ENCODE data around the gene RIMBP2.

The RIMBP2 gene

GRCh38 chr12:130435331-130435730 lies 280.8 kb downstream of the RIMBP2 start:
- no peak for DNase-seq

DNA sequence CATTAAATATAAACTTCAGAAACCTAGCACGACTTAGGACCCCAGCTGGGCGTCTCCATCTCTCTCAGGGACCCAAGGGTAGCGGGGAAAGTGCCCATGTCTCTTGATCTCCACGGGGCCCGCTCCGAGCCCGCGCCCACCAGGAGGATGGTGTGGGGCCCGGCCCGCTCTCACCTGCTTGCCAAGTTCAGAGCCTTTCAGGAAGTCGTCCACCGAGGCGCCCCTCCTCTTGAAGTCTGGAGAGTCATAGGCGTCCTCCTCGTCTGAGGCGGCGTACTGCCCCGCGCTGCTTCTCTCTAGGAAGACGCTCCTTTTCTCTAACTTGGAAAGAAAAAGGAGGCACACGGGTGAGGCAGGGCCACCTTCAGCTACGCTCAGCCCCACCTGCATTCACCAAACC lies 281.5 kb downstream of the RIMBP2 start:
- no peak for DNase-seq

DNA sequence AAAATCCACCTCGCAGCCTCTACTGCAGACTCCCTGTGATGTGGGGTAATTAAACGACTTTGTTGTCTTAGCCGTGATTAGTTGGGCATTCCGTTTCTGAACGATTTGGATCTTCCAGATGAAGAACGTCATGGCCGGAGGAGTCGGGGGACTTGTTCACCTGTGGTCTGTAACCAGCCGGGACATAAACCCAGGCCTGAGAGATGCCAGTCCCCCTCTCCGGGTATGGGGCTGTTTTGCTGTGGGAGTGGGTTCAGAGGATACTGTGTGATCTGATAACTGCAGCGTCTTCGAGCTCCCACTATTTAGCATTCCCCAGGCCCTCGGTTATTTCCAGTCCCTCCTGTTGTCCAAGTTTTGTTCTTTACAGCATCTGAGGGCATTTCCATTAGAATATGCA lies 282.3 kb downstream of the RIMBP2 start:
- no peak for DNase-seq

GRCh38 chr12:130433411-130433810 lies 282.7 kb downstream of the RIMBP2 start:
- DNase-seq: no peak

GRCh38 chr12:130431176-130431575 lies 284.9 kb downstream of the RIMBP2 start:
- DNase-seq: no peak

GRCh38 chr12:130429656-130430505 lies 286.2 kb downstream of the RIMBP2 start:
- no peak for DNase-seq

DNA sequence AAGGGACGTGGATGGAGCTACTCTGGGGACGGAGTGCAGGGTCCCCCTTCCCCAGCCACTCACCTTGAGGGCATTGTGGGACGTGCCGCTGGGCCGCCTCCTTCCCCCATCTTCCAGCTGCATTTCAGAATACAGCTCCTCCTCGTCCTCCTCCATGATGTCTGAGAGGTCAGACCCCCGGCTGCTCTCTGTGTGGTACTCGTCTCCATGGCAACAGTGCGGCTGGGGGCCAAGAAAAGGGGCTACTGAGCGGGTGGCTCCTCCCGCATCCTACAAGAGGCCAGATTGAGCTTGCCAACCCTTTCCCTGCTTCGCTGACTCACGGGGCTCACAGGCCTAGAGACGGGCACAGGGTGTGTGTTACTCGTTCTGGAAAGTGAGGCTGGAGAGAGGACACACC lies 288.0 kb downstream of the RIMBP2 start:
- DNase-seq: no peak

- DNase-seq: no peak
Observed at GRCh38 chr12:130427381-130427887, 288.7 kb downstream of the RIMBP2 start.

- no peak for DNase-seq
Observed at GRCh38 chr12:130425698-130426245, 290.3 kb downstream of the RIMBP2 start.

- no peak for DNase-seq
Observed at GRCh38 chr12:130424858-130425697, 291.0 kb downstream of the RIMBP2 start.

GRCh38 chr12:130423991-130424857 lies 291.9 kb downstream of the RIMBP2 start:
- no peak for DNase-seq

DNA sequence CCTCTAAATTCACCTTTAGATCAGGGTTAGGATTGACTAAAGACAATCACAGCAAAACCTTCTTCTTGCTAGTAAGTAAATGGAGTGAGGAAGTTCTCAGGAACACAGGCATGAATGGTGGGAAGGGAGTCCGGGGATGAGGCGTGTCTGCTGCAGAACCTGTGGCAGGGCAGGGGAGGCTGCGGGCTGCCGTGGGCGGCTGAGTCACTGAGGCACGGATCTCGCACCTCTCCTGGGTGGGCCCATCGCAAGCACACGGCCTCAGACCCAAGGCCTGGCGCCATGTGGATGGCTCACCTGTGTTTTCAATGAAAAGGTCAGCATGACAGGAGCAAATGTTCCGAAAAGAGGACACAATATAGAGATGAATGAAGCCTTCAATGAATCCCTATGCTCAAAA lies 293.0 kb downstream of the RIMBP2 start:
- no peak for DNase-seq

DNA sequence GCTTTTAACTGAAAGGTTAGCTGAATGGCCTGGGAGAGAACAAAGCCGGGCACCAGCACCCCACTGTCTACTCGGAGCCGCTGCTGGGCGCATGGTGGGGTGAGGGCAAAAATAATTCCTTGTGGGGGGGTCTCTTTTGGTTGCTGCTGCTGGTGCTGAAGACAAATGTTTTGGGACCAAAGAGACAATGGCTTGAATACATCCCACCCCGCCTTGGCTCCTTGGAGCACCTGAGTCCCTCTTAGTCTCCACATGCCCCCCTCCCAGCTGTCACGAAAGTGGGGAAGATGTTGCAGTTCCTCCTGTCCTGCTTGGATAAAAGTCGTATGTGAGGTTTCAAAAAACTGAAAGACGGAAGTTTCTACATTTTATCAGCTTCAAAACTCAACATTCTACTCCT lies 293.4 kb downstream of the RIMBP2 start:
- DNase-seq: no peak

DNA sequence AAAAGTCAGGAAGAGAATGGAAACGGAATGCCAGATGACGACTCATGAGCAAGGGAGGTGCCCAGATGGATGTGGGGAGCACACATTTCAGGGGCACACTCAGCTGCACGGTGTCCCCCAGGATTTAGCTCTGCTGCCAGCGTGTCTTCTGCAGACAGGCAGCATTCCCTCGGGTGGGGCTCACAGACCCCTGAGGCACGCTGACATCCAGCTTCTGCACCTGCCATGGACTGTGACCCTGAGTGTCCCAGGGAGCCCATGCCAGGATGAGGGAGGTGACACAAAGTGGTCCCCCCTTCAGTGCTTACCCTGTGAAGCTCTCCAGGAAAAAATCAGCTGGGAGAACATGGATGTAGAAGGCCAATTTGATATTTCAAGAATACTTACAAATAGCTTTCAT lies 294.2 kb downstream of the RIMBP2 start:
- DNase-seq: no peak

- no peak for DNase-seq
Observed at GRCh38 chr12:130420071-130420470, 296.0 kb downstream of the RIMBP2 start.

GRCh38 chr12:130419116-130419515 lies 297.0 kb downstream of the RIMBP2 start:
- no peak for DNase-seq

GRCh38 chr12:130418251-130418650 lies 297.8 kb downstream of the RIMBP2 start:
- DNase-seq: no peak

DNA sequence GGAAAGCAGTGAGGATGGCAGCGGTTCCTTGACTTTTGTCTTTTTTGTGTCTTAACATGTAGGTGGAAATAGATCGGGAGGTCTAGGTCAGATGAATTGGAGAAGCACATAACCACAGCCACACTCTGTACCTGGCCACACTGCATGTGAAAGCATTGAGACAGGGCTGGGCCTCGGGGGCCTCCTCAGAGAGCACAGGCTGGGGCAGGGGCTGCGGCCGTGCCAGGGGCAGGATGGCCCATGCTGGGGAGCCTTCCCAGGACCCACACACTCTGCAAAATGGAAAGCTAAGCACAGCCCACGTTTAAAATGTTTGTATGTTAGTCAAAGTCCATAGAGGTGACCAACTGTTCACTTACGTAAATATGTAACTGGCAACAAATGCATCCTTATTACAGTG lies 301.7 kb downstream of the RIMBP2 start:
- no peak for DNase-seq

GRCh38 chr12:130413909-130414308 lies 302.2 kb downstream of the RIMBP2 start:
- no peak for DNase-seq

DNA sequence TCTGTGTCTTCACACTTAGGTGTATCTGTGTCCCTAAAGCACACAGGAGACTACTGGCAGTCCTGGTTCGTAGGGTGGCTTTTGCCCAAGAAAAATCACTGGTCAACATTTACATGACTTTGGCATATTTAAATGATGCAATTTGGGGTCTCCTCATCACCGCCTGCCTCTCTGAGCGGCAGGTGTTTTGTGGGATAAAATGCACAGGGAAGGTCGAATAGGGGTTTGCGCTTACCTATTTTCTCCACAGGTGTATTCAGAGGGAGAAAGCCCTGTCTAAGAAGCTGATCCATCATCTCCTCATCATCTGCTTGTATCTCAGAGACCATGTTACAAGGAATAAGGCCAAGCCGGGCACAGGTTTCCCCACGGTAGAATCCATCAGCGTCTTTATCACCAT lies 303.7 kb downstream of the RIMBP2 start:
- no peak for DNase-seq

GRCh38 chr12:130405332-130405731 lies 310.8 kb downstream of the RIMBP2 start:
- no peak for DNase-seq

DNA sequence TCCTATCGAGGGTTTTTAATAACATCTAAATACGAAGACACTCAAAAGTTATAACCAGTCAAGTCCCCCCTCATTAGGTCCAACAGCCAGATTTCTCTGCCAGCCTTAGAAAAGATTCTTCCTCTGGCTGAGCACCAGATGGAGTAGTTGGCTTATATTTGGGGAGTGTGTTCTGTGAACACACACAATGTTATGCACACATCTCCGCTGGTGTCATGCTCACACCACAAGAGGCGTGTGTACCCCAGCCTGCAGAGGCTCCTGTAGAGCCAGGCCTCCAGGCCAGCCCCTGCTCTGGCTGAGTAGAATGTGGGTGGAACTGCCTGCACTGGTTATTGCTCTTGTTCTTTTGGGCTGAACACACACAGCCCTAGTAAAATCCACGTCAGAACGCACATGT lies 314.4 kb downstream of the RIMBP2 start:
- DNase-seq: no peak

Measured in stimulated activated CD4-positive, alpha-beta T cell treated with anti-CD3 and anti-CD28 coated beads, Interleukin-4, amount 100 ng/mL, for 1 hour (primary cell).